D341Med (cell line): ENCODE data around the gene ZYG11A.
"Not testable (repeated sequence)": the region's sequence is repeated elsewhere in the genome, so short reads cannot be mapped to it uniquely, and the experiment has no call there.

Experiments
- DNase-seq: peaks from one replicate; pipeline ENCODE4 v3.0.0; 2012; ENCODE audit warnings: low spot score

ZYG11A gene

DNA sequence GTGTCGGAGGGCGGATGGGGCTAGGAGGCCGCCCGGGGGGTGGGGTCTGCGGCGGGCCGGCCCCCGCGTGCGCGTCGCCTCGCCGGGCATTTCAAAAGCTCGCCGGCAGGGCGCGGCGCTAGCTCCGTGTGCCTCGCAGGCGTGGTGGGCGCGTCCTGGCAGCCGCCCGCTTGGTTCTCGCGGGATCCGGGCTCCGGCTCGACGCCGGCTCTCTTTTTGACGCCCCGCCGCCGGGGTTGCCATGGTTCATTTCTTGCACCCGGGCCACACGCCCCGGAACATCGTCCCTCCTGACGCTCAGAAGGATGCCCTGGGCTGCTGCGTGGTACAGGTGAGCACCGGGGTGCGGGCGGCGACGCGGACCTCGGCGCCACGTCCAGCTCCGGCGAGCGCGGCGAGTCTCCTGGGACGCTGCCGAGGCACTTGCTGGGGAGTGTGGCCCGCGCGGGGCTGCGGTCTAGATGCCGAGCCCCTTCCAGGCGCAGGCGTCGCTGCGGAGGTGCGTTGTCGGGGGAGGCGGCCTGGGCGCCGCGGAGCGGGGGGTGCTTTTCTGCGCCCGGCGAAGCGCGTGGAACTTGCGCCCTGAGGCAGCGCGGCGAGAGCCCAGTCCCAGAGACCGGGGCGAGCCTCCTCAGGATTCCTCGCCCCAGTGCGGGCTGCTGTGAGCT, at the start of gene ZYG11A:
ZYG11A (plus strand) TSS at position 118 of the 668 bp plus-strand sequence; CDS start at position 242, 124 bp downstream.
- peak; percentile 97 for DNase-seq

DNA sequence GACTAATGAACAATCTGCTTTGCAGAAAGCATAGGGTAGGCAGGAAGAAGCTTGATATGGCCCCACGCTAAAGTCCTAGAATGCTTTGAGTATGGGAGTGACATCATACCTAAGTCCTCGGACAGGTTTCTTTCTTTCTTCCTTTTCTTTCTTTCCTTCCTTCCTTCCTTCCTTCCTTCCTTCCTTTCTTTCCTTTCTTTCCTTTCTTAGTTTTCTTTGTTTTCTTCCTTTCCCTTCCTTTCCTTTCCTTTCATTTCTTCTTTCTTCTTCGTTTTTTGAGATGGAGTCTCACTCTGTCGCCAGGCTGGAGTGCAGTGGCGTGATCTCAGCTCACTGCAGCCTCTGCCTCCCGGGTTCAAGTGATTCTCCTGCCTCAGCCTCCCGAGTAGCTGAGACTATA, 48.8 kb upstream of the ZYG11A start:
- not testable (repeated sequence) for DNase-seq

DNA sequence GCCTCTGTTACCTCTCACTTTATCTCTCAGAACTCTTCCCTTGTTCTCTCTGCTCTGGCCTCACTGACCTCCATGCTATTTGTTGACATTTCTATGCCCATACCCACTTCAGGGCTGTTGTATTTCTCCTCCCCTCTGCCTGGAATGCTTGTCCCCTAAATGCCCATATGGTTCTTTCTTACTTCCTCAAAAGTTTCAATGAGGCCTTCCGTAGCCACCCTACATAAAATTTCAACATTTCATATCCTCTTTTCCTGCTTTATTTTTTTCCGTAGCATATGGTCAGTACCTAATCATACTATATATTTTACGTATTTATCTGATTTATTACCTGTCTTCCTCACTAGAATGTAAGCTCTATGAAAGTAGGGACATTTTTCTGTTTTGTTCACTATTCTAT, 47.1 kb upstream of the ZYG11A start:
- no peak for DNase-seq

DNA sequence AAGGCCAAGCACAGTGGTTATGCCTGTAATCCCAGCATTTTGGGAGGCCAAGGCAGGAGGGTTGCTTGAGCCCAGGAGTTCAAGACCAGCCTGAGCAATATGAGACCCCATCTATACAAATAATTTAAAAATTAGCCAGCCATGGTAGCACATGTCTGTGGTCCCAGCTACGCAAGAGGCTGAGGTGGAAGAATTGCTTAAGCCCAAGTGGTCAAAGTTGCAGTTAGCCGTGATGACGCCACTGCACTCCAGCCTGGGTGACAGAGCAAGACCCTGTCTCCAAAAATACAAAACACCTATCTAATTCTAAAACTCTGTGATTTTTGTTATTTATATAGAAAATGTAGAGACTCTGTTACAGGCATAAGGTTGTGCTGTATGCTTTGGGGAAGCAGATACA, 44.2 kb upstream of the ZYG11A start:
- no peak for DNase-seq

DNA sequence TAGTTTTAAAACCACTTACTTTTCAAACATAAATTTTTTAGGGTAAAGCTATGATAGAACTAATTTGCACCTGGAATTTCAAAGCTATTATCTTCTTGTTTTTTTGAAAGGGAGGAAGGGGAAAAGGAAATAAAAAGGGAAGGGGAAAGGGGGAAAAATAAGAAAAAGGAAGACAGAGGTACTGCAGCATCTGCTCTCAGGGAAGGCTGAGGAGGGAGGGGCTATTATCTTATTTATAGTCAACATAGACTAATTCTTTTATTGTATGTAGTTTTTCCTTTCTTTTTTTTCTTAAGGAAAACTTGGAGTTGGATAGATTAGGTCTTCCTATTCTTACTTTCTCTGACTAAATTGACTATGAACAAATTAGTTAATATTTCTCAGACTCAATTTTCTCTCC, 41.5 kb upstream of the ZYG11A start:
- DNase-seq = no peak

DNA sequence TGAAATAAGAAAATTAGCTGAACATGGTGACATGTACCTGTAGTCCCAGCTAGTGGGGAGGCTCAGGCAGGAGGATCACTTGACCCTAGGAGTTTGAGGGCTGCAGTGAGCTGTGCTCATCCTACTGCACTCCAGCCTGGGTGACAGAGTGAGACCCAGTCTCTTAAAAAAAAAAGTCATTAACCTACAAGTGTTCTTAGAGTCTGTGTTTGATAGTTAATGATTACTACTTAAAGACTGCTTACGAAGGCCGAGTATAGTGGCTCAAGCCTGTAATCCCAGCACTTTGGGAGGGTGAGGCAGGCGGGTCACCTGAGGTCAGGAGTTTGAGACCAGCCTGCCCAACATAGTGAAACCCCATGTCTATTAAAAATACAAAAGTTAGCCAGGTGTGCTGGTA, 38.5 kb upstream of the ZYG11A start:
- DNase-seq = not testable (repeated sequence)

DNA sequence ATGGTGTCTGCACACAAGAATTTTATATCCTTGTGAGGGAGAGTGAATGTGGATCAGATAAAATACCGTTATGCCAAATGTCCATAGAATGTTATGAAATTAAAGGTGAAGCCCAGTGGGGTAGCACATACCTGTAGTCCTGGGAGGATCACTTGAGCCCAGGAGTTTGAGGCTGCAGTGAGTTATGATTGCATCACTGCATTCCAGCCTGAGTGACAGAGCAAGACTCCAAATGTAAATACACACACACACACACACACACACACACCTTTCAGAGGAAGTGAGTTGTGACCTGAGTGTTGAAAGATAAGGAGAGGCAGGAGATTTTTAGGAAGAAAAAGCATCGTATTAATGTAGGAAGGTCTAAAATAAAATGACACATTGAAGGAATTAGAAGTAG, 28.1 kb upstream of the ZYG11A start:
- DNase-seq = no peak

DNA sequence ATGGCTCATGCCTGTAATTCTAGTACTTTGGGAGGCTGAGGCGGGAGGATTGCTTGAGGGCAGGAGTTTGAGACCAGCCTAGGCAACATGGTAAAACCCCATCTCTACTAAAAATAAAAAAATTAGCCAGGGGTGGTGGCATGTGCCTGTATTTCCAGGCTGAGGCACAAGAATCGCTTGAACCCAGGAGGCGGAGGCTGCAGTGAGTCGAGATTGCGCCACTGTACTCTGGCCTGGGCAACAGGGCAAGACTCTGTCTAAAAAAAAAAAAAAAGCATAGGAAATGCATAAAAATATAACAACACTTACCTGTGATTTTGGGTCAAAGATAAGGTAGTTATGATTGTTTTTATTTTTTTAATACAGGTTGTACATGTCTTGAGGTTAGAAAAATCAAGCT, 21.7 kb upstream of the ZYG11A start:
- DNase-seq = not testable (repeated sequence)

DNA sequence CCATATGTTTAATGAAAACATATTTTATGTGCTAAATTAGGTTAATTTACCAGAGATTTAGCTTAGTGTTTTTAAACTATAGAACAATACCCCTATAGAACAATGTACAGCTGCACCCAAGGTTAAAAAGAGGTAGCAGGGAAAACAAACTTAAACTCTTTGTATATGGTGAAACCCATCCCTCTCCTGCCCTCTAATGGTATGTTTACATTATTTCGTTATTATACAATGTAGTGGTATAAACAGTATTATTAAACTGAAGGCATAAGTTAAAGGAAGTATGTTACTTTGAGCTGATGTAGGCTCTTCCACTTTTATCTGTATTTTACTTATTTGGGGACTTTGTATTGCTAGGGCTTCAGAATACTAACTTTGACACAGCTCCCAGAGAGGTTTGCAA, 16.7 kb upstream of the ZYG11A start:
- DNase-seq = no peak

DNA sequence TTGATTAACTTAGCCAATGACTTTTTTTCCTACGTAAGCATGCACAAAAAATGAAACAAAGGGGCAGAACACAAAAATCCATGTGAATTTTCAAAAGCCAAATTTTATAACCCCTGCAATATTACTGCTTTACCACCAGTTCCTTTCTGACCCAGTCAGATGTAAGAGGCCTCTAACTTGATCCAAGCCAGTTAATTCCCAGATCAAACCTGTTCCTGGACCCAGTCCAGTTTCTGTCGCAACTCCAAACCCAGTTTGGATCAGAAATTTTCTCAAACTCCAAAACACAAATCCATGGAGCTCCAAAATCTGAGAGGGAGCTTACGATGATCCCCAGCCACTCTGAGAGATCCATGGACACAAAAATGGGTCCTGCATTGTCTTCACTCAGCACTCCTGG, 7.8 kb upstream of the ZYG11A start:
- no peak for DNase-seq

DNA sequence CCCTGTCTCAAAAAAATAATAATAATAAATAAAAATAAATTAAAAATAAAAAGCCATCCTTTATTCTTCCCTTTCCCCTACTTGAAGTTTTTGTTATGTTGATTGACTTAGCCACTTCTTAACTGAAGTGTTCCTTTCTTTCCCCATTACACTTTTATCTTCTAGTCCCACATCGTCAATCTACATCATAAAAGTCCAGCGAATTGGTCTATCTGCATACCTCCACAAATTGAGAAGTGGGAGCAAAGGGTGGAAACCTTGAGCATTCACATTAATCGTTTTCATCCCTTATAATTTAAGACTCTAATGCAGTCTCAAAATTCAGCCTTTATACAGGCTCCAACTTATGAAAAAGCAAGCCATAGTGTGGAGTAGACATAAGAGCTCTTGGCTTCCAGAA, 6.5 kb upstream of the ZYG11A start:
- DNase-seq = no peak

DNA sequence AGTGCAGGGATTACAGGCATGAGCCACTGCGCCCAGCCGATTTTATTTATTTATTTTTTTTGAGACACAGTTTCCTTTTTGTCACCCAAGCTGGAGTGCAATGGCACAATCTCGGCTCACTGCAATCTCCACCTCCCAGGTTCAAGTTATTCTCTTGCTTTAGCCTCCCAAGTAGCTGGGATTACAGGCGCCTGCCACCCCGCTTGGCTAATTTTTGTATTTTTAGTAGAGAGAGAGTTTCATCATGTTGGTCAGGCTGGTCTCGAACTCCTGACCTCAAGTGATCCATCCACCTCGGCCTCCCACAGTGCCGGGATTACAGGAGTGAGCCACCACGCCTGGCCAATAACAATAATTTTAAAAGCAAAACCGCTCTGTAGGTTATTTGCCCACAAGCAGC, 3.4 kb upstream of the ZYG11A start:
- not testable (repeated sequence) for DNase-seq

DNA sequence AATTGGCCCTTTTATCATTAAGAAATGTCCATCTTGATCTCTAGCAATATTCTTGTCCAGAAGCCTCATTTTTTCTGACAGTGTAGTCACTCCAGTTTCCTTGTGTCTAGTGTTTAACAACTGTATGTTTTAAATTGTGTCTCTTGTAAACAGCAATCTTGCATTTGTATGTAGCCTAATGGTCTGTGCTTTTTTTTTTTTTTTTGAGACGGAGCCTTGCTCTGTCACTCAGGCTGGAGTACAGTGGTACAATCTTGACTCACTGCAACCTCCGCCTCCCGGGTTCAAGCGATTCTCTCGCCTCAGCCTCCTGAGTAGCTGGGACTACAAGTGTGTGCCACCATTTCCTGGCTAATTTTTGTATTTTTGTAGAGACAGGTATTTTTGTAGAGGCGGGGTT, 2.6 kb downstream of the ZYG11A start:
- not testable (repeated sequence) for DNase-seq

DNA sequence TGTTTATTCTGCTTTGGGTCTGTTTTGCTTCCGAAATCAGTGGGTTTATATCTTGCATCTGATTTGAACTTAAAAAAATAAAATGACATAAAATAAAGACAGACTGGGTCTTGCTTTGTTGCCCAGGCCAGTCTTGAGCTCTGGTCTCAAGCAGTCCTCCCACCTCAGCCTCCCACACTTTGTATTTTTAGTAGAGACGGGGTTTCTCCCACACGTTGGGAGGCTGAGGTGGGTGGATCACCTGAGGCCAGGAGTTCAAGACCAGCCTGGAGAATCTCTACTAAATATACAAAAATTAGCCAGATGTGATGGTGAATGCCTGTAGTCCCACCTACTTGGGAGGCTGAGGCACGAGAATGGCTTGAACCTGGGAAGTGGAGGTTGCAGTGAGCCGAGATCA, 5.9 kb downstream of the ZYG11A start:
- DNase-seq = no peak

DNA sequence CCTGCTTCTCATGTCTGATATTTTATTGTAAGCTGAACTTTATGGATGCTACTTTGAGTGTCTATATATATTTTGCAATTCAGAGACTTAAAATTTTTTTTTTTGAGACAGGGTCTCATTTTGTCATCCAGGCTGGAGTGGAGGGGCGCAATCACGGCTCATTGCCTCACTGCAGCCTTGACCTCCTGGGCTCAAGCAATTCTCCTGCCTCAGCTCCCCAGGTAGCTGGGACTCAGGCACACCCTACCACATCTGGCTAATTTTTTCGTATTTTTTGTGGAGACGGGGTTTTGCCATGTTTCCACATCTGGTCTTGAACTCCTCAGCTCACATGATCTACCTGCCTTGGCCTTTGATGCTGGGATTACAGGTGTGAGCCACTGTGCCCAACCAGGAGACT, 8.4 kb downstream of the ZYG11A start:
- no peak for DNase-seq

DNA sequence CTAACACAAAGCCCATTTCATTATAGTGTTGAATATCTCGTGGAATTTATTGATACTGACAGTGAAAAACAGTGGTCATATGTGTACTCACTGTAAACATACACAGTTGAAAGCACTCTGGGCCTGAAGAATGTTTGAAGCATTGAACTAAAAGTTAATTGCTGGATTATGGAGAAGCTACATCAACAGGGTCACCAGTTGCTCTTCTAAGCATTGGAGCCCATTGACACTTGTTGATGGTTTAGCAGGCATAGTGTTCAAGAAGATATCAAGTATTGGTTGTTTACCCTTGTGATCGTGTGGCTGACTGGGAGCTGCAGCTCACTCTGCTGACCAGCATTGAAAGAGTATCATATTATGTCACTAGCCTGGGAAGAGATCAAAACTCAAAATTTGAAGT, 10.3 kb downstream of the ZYG11A start:
- DNase-seq = no peak

DNA sequence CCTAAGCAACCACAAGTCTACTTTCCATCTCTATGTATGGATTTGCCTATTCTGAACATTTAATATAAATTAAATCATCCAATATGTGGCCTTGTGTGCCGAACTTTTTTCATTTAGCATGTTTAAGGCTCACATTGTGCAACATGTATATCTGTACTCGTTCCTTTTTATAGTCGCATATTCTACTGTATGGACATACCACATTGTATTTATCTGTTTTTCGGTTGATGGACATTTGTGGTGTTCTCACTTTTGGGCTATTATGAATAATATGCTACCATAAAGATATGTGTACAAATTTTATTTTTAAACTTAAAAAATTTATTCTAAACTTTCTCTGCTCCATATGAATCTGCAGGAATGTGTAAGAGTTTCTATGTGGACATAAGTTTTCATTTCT, 13.0 kb downstream of the ZYG11A start:
- DNase-seq = no peak

DNA sequence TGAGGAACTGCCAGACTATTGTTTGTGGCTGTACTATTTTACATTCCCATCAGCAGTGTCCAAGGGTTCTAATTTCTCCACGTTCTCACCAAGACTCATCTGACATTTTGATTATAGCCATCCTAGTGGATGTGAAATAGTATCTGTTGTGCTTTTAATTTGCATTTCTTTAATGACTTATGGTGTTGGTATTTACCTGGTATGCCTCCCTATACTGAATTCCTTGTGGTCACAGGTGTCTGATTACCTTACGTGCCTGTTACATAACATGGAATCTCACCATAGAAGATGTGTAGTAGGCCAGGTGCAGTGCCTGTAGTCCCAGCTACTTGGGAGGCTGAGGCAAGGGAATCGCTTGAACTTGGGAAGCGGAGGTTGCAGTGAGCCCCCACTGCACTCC, 13.5 kb downstream of the ZYG11A start:
- DNase-seq = no peak

DNA sequence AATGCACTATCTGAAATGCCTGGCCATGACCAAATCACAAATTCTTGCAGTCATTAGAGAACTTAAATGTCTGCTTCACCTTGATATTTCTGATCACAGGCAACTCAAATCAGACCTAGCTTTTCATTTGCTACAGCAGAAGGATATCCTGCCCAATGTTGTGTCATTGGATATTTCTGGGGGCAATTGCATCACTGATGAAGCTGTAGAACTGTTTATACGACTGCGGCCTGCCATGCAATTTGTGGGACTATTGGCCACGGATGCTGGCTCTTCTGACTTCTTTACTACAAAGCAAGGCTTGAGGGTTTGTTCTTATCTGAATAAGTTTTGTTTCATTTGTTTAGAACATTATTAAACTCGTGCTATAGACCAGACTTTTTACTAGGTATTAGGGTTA, 14.9 kb downstream of the ZYG11A start:
- no peak for DNase-seq

DNA sequence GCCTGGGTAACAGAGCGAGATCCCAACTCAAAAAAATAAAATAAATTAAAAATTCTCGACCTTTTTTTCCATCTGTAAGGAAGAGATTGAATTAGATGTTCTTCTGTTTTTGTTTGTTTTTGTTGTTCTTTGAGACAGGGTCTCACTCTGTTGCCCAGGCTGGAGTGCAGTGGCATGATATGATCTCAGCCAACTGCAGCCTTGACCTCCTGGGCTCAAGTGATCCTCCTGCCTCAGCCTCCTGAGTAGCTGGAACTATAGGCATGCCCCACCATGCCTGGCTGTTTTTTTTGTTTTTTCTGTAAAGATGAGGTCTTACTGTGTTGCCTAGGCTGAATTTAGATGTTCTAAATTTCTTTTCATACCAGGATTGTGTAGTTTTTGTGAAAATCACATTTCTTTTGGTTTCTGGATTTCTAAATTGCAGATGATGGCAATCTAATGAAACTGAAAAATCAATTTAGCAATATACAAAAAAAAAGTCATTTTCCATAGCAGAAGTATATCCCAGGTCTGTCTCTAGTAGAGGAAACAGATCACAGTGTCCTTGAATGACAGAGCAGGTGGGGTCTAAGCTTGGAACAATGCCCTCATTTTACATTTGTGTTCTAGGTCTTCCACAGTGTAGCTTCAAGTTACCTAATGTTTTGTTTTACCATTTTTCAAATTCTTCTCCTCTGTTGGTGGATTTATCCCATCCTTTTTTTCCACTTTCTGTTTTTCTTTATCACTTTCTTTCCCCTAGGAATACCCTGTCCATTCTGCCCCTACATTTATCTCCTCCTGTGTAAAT, 20.3 kb downstream of the ZYG11A start:
- DNase-seq = no peak

DNA sequence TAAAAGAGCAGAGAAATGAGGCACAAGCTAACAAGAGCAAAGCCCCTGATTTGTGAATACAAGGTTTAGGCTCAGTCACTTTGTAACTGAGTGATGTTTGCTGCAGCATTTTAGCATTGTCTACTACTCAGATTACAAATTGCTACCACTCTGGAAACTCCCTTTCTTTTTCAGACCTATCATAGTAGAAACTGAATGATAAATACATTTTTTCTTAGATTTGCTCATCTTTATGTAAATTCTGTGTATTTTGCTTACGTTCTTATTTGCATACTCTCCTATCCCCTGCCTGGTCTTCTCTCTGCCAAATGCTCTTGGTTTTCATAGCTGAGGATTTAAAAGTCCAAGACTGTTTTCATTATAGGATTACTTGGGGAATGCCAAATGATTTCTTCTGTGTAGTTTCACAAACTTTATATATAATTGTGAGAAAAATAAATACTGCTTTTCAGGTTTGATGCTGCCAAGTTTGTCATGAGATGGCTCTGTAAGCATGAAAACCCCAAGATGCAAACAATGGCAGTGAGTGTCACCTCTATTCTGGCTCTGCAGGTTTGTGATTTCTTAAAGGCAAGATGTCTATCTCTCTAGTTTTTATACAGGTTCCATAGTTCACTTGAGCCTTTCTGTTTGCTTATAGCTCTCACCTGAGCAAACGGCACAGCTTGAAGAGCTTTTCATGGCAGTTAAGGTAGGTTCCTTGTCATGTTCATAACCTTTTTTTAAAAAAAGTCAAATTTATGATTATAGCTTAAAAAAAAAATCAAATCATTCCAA, 24.7 kb downstream of the ZYG11A start:
- no peak for DNase-seq

DNA sequence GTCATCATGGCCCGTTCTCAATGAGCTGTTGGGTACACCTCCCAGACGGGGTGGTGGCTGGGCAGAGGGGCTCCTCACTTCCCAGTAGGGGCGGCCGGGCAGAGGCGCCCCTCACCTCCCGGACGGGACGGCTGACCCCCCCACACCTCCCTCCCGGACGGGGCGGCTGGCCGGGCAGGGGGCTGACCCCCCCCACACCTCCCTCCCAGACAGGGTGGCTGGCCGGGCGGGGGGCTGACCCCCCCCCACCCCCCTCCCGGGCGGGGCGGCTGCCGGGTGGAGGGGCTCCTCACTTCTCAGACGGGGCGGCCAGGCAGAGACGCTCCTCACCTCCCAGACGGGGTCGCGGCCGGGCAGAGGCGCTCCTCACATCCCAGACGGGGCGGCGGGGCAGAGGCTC, 27.2 kb downstream of the ZYG11A start:
- DNase-seq = not testable (repeated sequence)

DNA sequence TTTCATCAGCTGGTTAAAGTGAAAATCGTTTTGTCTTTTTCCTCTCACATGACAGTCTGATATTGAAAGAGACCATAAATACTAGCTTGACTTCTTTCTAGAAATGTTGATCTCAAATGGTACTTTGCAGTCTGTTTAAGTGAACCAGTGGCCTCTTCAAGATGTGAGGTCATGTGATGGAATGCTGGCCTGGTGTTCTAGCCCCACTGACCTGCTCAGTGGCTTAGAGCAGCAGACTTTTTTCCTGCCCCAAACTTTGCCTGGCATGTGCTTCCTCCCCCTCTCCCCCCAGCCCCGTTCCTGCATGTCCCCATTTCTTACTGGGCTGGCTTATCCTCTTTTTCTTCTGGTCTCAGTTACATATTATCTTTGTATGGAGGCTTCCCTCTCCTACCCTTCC, 34.3 kb downstream of the ZYG11A start:
- no peak for DNase-seq
